T-helper 2 cell (primary cell): Measurements from ENCODE around the gene LGALS12.

Experiments used
- DNase-seq, 5 experiments: peaks; one replicate each; pipeline versions ENCODE4 v3.0.0 to v3.0.0-alpha.2; 2012 to 2022
- total RNA-seq, 2 donors: gene quantifications; one replicate each; lab custom pipeline; 2026; lab: John Stamatoyannopoulos, UW

Gene LGALS12, protein sequence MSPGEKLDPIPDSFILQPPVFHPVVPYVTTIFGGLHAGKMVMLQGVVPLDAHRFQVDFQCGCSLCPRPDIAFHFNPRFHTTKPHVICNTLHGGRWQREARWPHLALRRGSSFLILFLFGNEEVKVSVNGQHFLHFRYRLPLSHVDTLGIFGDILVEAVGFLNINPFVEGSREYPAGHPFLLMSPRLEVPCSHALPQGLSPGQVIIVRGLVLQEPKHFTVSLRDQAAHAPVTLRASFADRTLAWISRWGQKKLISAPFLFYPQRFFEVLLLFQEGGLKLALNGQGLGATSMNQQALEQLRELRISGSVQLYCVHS
- total RNA-seq = 0 reads per million in 2 donors

- DNase-seq = peak in 1 of 5 experiments; percentile 16
Measured at GRCh38 chr11:63505857-63506528, at the start of gene LGALS12. LGALS12 (plus strand) TSS chr11:63506084; CDS start chr11:63506459, 375 bp downstream.

DNA sequence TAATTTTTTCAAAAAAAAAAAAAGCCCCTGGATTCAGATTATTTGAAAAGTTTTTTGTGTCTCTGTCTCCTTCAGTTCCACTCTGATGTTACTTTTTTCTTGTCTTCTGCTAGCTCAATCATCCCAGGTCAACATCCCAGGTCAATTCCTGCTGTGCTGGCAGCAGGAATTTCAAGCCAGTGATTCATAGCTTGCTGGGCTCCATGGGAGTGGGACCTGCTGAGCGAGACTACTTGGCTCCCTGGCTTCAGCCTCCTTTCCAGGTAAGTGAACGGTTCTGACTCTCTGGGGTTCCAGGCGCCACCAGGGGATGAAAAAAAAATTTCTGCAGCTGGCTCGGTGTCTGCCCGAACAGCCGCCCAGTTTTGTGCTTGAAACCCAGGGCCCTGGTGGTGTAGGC is 46.3 kb upstream of the LGALS12 start:
- no peak for DNase-seq

DNA sequence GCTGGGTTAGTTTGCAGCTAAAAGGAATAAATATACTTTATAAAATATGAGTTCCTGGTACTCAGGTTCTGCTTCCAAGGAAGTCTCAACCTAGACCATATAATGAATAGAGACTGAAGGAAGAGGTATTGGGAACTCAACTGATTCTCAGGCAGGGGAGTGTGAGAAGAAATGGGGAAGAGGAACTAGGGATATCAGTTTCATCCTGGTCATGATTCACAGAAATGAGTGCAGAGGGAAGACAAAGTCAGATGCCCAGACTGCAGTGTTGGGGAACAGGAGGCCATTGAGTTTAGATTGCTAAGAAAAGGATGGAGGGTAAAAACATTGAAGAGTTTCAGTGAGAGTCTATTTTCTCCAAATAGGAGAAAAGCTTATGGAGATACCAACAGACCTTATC is 43.7 kb upstream of the LGALS12 start:
- no peak for DNase-seq

GRCh38 chr11:63470311-63470710 is 35.6 kb upstream of the LGALS12 start:
- no peak for DNase-seq

DNA sequence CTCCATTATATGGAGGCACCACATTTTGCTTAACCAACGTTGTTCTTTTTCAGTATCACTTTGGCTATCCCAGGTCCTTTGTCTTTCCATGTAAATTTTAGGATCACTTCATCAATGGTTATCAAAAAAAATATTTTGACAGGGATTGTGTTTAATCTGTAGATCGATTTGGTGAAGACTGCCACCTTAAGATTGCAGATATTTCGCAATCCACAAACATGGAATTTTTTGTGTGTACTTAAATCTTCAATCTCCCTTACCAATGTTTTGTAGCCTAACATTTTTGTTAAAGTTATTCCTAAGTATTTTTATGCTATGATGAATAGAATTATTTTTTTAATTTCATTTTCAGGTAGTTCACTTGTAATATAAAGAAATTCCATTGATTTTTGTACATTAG is 33.5 kb upstream of the LGALS12 start:
- no peak for DNase-seq

- DNase-seq = no peak
Measured at GRCh38 chr11:63476618-63477017, 29.3 kb upstream of the LGALS12 start.

DNA sequence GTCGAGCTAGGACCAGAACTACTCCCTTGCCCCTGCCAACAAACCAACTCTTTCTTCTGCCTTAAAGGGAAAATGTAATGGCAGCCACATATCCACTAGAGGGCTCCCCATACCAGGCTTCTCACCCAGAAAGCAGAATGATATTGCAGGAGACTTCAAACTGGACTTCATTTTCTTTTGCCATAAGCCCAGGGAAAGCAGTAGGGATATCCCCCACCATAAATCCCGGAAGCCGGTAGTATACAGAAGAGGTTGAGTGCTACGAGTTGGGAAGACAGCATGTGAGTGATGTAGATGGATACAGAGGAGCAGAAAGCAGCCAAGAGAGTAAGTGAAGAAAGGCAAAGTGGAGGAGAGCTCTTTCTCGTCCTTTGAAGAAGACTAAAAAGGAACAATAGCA is 27.0 kb upstream of the LGALS12 start:
- DNase-seq = peak in 4 of 5 experiments; percentile 16 to 62 (median 38)

- DNase-seq = no peak
Measured at GRCh38 chr11:63480039-63480438, 25.8 kb upstream of the LGALS12 start.

GRCh38 chr11:63485777-63486176 is 20.1 kb upstream of the LGALS12 start:
- DNase-seq = no peak

GRCh38 chr11:63488789-63489188 is 17.1 kb upstream of the LGALS12 start:
- no peak for DNase-seq

GRCh38 chr11:63489879-63490278 is 16.0 kb upstream of the LGALS12 start:
- DNase-seq = no peak

DNA sequence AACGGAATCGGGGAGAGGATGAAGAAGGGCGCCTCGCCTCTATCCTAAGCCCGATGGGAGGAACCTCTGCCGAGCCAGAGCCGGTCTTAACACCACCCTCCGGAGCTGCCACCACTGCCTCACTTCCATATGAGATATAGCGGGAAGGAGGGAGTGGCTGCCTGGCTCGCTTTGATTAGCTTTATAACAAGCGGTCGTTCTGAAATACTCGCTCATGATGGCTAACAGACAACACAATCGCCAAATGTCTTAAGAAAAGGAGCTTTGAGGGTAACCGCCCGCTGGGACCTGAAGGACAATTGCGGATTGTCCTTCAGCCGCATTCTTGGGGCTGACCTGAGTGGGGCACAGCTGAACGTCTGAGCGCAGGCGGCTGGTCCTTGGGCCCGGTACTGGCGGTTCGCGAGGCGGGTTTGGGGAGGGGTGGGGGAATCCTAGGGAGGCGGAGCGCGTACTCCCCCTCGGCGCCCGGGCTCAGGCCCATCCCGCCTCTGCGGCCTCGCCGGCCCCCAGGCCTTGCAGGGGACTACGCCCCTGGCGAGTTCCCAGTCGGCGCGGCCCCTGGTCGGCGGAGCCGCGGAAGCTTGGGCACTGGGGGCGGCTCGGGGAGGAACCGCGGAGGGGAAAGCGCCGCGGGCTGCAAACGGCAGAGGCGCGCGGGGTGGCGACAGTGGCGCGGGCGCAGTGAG is 15.2 kb upstream of the LGALS12 start, which contains the start of gene PLAAT5:
TSS of gene PLAAT5 (minus strand) at position 617 of the 689 bp plus-strand sequence. CDS start at position 484, 133 bp downstream.
- DNase-seq = peak in 1 of 5 experiments; percentile 50

GRCh38 chr11:63491240-63491587 is 14.7 kb upstream of the LGALS12 start:
- DNase-seq = no peak

DNA sequence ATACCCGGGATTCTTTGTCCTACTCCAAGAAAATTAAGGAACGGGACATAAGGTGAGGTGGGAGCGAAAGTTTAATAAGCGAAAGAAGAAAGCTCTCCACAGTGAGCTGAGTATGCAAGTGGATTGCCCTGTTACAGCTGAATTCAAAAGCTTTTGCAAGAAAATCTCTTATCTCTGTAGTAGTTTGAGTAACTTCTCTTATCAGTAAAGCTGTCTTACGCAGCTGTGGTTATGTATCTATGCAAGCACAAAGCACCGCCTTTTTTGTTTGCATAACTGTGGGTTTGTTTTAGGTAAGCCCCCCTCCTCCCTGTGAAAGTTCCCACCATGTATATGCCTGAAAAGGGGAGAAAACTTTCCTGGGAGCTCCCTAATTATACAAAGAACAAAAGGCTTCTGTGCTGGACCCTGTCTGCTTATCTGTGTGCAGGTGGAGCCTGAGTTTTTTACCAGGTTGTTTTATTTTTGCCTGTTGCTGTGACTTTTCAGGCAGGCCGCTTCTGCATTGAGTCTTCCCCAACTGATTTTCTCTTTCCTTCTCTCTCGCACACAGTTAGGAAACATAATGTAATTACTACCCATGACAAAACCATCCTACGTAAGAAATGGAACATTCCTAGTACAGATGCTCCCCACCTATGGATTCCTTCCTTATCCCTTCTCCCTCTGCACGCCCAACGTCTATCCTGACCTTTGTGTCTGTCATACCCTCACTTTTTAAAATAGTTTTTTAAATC is 14.1 kb upstream of the LGALS12 start:
- DNase-seq = peak in 1 of 5 experiments; percentile 93

- no peak for DNase-seq
Measured at GRCh38 chr11:63492441-63492840, 13.4 kb upstream of the LGALS12 start.

DNA sequence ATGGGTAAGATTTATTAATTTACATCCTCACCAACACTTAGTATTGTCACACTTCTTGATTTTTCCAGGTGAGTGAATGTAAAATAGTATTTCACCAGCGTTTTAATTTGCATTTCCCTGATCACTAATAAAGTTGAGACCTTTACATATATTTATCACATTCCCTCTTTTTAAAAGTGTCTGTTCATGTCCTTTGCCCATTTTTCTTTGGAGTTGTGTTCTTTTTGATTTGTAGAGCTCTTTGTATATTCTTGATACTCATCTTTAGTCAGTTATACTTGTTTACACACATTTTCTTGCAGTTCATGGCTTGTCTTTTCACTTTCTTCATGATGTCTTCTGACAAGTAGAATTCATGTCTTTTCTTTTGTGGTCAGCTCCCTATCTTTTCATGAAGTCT is 12.8 kb upstream of the LGALS12 start:
- DNase-seq = no peak

- no peak for DNase-seq
Measured at GRCh38 chr11:63494975-63495374, 10.9 kb upstream of the LGALS12 start.

GRCh38 chr11:63499874-63500273 is 6.0 kb upstream of the LGALS12 start:
- DNase-seq = no peak

DNA sequence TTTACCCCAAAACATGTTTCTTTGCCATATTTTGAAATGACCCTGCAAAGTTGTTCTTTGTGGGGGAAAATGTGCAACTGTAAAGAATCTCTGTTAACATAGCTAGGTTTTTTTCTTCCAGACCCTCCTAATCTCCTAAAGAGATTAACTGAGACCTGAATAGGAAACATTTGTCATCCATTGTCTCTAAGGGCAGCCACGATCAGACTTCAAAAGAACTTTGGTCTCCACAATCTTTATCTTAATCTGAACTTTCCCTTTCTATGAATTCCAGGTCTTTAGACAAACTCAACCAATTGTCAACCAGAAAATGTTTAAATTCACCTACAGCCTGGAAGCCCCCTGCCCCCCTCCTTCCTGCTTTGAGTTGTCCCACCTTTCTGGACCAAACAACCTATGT is 4.6 kb upstream of the LGALS12 start:
- DNase-seq = no peak

DNA sequence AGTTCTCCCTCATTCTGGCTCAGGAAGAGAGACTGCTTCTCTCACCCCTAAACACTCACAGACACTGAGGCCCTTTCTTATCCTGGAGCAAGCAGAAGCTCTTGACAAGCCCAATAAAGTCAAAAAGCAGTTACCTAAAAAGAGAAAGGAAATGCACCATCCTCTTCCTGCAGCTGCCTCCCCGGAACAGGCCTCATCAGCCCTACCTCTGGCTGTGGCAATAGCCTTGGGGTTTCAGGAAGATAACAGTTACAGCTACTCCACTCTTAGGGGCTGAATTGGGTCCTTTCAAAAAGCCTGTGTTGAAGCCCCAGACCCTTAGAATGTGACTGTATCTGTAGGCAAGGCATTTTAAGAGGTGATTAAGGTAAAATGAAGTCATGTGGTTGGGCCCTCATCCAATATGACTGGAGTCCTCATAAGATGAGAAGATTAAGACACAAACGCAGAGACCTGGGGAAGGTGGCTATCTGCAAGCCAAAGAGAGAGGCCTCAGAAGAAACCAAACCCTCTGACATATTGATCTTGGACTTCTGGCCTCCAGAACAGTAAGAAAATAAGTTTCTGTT is 3.5 kb upstream of the LGALS12 start:
- peak in 1 of 5 experiments; percentile 16 for DNase-seq

- DNase-seq = no peak
Measured at GRCh38 chr11:63503492-63503891, 2.4 kb upstream of the LGALS12 start.

DNA sequence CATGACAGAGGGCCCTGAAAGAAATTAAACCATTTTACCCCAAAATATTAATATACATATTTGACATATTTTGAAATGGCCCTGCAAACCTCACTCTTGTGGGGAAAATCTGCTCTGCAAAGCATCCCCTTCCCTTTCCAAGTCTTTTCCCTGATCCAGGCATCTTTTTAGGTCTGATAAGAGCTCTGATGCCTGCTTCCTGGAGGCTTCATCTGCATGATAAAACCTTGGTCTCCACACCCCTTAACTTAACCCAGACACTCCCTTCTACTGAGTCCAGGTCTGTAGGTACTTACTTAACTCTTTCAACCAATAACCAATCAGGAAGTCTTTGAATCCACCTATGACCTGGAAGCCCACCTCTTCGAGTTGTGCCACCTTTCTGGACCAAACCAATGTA is 1.8 kb upstream of the LGALS12 start:
- DNase-seq = no peak
